ENCODE measurements around the gene PCSK7. TPM values are rescaled to one million over a fixed set of nuclear protein-coding genes. Genes with fewer than 3 reads are reported as not detected.

The PCSK7 gene
- total and polyA plus RNA-seq, 2 of the 8 experiments (the other 6 are each of a cell fraction or from before 2014, with no cell fraction given) = 23.4 to 38.5 TPM

- POLR2A ChIA-PET (ENCODE audit: partially characterized antibody) = interaction anchor here (0.8 to 5.4 kb wide), 5 partner anchors 9 to 21 kb away, joined by 3 to 30 read pairs (median 5); partner anchors contain the start of gene PAFAH1B2
- no peak overlapping the region for H3K4me3 ChIP-seq (ENCODE audit: extremely low read depth in 1 of 4, insufficient read depth in 2 of 4, low read depth in 3 of 4, low read length in 4 of 4)
- H3K23ac ChIP-seq (ENCODE audit: insufficient read length) = no peak overlapping the region
- DNase-seq (ENCODE audit: low read depth in 1 of 2, low spot score in 2 of 2) (no peak), FAIRE-seq (no peak)
- no peaks in the 10 kb centered on the region for H3K23me2 ChIP-seq (ENCODE audit: low read depth, low read length)
- H3K56ac ChIP-seq (replicated peaks; ENCODE audit: insufficient read length, low read depth, low read length) = no peak overlapping the region
- no peaks in the 10 kb centered on the region for H3K4me1 ChIP-seq (replicated peaks in 1 of 4; ENCODE audit: control insufficient read depth in 3 of 4, insufficient read depth in 4 of 4, low read length in 3 of 4)
- H4K8ac ChIP-seq (ENCODE audit: extremely low read depth, insufficient read depth, low read length) = no peak overlapping the region
- WGBS, 2 experiments (ENCODE audit: extremely low coverage in 1 of 2, insufficient coverage in 1 of 2, insufficient read length in 1 of 2, insufficient replicate concordance in 2 of 2, low coverage in 1 of 2, low lambda C conversion rate in 2 of 2, missing lambda C conversion rate in 1 of 2) = 92% methylated on average over 5 of the region's 5 CpGs; no CpG with 5 or more reads in 1 of the 2 experiments
- H3K9ac ChIP-seq (replicated peaks in 1 of 4; ENCODE audit: extremely low read depth in 1 of 4, low read depth in 3 of 4, low read length in 3 of 4) = no peak overlapping the region
- H2AFZ ChIP-seq (ENCODE audit: low read length) = no peak overlapping the region
- peaks cover 27 to 97% of the 10 kb centered on the region in 2 experiments for H3K79me2 ChIP-seq (ENCODE audit: control insufficient read depth in 1 of 2, insufficient read depth in 2 of 2, low read length in 2 of 2)
- no peak overlapping the region for H3K4me2 ChIP-seq (ENCODE audit: insufficient read depth in 1 of 2, low read depth in 2 of 2, low read length in 2 of 2)
- no peaks in the 10 kb centered on the region for H3K27me3 ChIP-seq (replicated peaks in 1 of 4; ENCODE audit: control insufficient read depth in 3 of 4, extremely low read depth in 1 of 4, insufficient read depth in 3 of 4, low read length in 3 of 4)
- no peak overlapping the region for H3K18ac ChIP-seq (ENCODE audit: extremely low read depth, low read length)
- H4K91ac ChIP-seq (replicated peaks; ENCODE audit: insufficient read length, low read length) = no peak overlapping the region
- no peak overlapping the region for H2BK120ac ChIP-seq (replicated peaks; ENCODE audit: low read depth, low read length)
- peaks cover 9% of the 10 kb centered on the region for H3K79me1 ChIP-seq (ENCODE audit: low read depth, low read length)
- H3K9me3 ChIP-seq (ENCODE audit: insufficient read depth in 2 of 2, low read depth in 1 of 2, low read length in 1 of 2) = no peaks in the 10 kb centered on the region
- TF ChIP-seq KDM1A (IDR thresholded peaks at IDR 0.05; ENCODE audit: borderline replicate concordance, low read length) (no peak), PHF8 (conservative IDR thresholded peaks at IDR 0.05; ENCODE audit: low read depth, low read length) (no peak), RBBP5 (IDR thresholded peaks at IDR 0.05; ENCODE audit: borderline replicate concordance, low read depth, low read length) (no peak), TAF7 (optimal IDR thresholded peaks at IDR 0.05; ENCODE audit: borderline replicate concordance, low read depth, low read length) (no peak), JUND (IDR thresholded peaks at IDR 0.05; ENCODE audit: low read length) (no peak)
- H3K4ac ChIP-seq (replicated peaks; ENCODE audit: insufficient read length, low read depth, low read length) = no peak overlapping the region
- no peak overlapping the region for H2BK12ac ChIP-seq (ENCODE audit: low read depth, low read length)
- no peak overlapping the region for H2BK5ac ChIP-seq (ENCODE audit: low read depth, low read length)
- no peak overlapping the region for H4K5ac ChIP-seq (ENCODE audit: insufficient read length, low read depth, low read length)
- H2AK5ac ChIP-seq (ENCODE audit: low read depth, low read length) = no peak overlapping the region
- CTCF ChIA-PET (ENCODE audit: partially characterized antibody) = interaction anchor here (0.6 to 1.2 kb wide), 3 partner anchors 10 to 27 kb away, joined by 3 read pairs; partner anchors contain the start of gene PAFAH1B2
- H2BK15ac ChIP-seq (ENCODE audit: low read length) = no peak overlapping the region
- no peak overlapping the region for H3K27ac ChIP-seq (ENCODE audit: low read depth, low read length)
- peaks cover 0 to 55% (median 5%) of the 10 kb centered on the region in 4 experiments; a peak in 6 of 8 replicates for H3K36me3 ChIP-seq (ENCODE audit: control insufficient read depth in 2 of 4, insufficient read depth in 4 of 4, low read length in 3 of 4)
- H3K14ac ChIP-seq (ENCODE audit: insufficient read length) = no peak overlapping the region
- peaks cover 12 to 13% of the 10 kb centered on the region in 2 experiments for H4K20me1 ChIP-seq (replicated peaks in 1 of 2; ENCODE audit: control insufficient read depth in 1 of 2, insufficient read depth in 2 of 2, low read length in 2 of 2)
- no peak overlapping the region for H2BK20ac ChIP-seq (ENCODE audit: low read length)
Measured at GRCh38 chr11:117154468-117154867, 77.4 kb downstream of the PCSK7 start.

Measured in H1 (cell line).